H9 (cell line): ENCODE results near the gene PFDN4. TPM values are rescaled to one million over a fixed set of nuclear protein-coding genes. Genes with fewer than 3 reads are reported as not detected.

Experiments
- DNase-seq: peaks from one replicate; pipeline ENCODE4 v3.0.0-alpha.2; 2017
- H2AFZ ChIP-seq: one replicate; pipeline ENCODE4 v1.6.1; 2013; ENCODE audit warnings: mild to moderate bottlenecking, low read length, control low read depth, moderate library complexity
- H2AK5ac ChIP-seq: 2 replicates; pipeline ENCODE4 v1.6.1; 2013; ENCODE audit warnings: low read length, control low read depth, mixed read lengths; ENCODE audit not compliant: insufficient read length
- H2BK120ac ChIP-seq: one replicate; pipeline ENCODE4 v1.6.1; 2013; ENCODE audit warnings: low read depth, mild to moderate bottlenecking, low read length, control low read depth, inconsistent platforms; ENCODE audit not compliant: poor library complexity, severe bottlenecking
- H2BK12ac ChIP-seq: 2 replicates; pipeline ENCODE4 v1.6.1; 2013; ENCODE audit warnings: low read length, control low read depth, mixed read lengths, low read depth; ENCODE audit not compliant: insufficient read length
- H2BK15ac ChIP-seq: 2 replicates; pipeline ENCODE4 v1.6.1; 2013; ENCODE audit warnings: low read depth, low read length, control low read depth
- H2BK20ac ChIP-seq: one replicate; pipeline ENCODE4 v1.6.1; 2013; ENCODE audit warnings: low read depth, mild to moderate bottlenecking, low read length, control low read depth, inconsistent platforms; ENCODE audit not compliant: poor library complexity, severe bottlenecking
- H2BK5ac ChIP-seq: 2 replicates; pipeline ENCODE4 v1.6.1; 2013; ENCODE audit warnings: low read length, control low read depth, mixed read lengths; ENCODE audit not compliant: insufficient read length
- H3K14ac ChIP-seq: 2 replicates; pipeline ENCODE4 v1.6.1; 2013; ENCODE audit warnings: low read length, control low read depth; ENCODE audit not compliant: insufficient read depth
- H3K18ac ChIP-seq: 2 replicates; pipeline ENCODE4 v1.6.1; 2013; ENCODE audit warnings: low read depth, mild to moderate bottlenecking, mixed read lengths, low read length, control low read depth; ENCODE audit not compliant: insufficient read length
- H3K23ac ChIP-seq: 2 replicates; pipeline ENCODE4 v1.6.1; 2013; ENCODE audit warnings: low read length, control low read depth, mixed read lengths, low read depth; ENCODE audit not compliant: insufficient read length
- H3K23me2 ChIP-seq: 2 replicates; pipeline ENCODE4 v1.6.1; 2013; ENCODE audit warnings: low read depth, mild to moderate bottlenecking, mixed read lengths, low read length, control low read depth; ENCODE audit not compliant: insufficient read length, poor library complexity, severe bottlenecking
- H3K27ac ChIP-seq: 2 replicates; pipeline ENCODE4 v1.5.1; 2013; ENCODE audit warnings: low read length, control low read depth, mixed read lengths, low read depth; ENCODE audit not compliant: insufficient read length
- H3K27me3 ChIP-seq: 2 replicates; pipeline ENCODE4 v1.6.1; 2013; ENCODE audit warnings: low read length, control low read depth, inconsistent platforms; ENCODE audit not compliant: insufficient read depth
- H3K4ac ChIP-seq: 2 replicates; pipeline ENCODE4 v1.6.1; 2013; ENCODE audit warnings: low read depth, mild to moderate bottlenecking, control low read depth, inconsistent platforms, low read length, moderate library complexity
- H3K4me1 ChIP-seq: 2 replicates; pipeline ENCODE4 v1.6.1; 2013; ENCODE audit warnings: low read length, control low read depth, inconsistent platforms; ENCODE audit not compliant: insufficient read depth
- H3K4me2 ChIP-seq: 2 replicates; pipeline ENCODE4 v1.6.1; 2013; ENCODE audit warnings: low read length, control low read depth, mixed read lengths; ENCODE audit not compliant: insufficient read length, insufficient read depth
- H3K56ac ChIP-seq: 2 replicates; pipeline ENCODE4 v1.6.1; 2013; ENCODE audit warnings: low read depth, mild to moderate bottlenecking, mixed read lengths, low read length, control low read depth; ENCODE audit not compliant: insufficient read length
- H3K79me1 ChIP-seq: 2 replicates; pipeline ENCODE4 v1.6.1; 2013; ENCODE audit warnings: low read depth, mild to moderate bottlenecking, moderate library complexity, low read length, control low read depth, inconsistent platforms; ENCODE audit not compliant: insufficient read depth, poor library complexity, severe bottlenecking
- H3K79me2 ChIP-seq: 2 replicates; pipeline ENCODE4 v1.6.1; 2013; ENCODE audit warnings: low read length, control low read depth, inconsistent platforms; ENCODE audit not compliant: insufficient read depth
- H3K9ac ChIP-seq: 2 replicates; pipeline ENCODE4 v1.6.1; 2013; ENCODE audit warnings: low read length, control low read depth, mixed read lengths; ENCODE audit not compliant: insufficient read length; ENCODE audit errors: extremely low read depth
- H3K9me3 ChIP-seq: one replicate; pipeline ENCODE4 v1.6.1; 2013; ENCODE audit warnings: low read depth, low read length, inconsistent platforms; ENCODE audit not compliant: control insufficient read depth
- H3T11ph ChIP-seq: one replicate; pipeline ENCODE4 v1.6.1; 2013; ENCODE audit warnings: mild to moderate bottlenecking, low read length, control low read depth, inconsistent platforms
- H4K20me1 ChIP-seq: one replicate; pipeline ENCODE4 v1.6.1; 2013; ENCODE audit not compliant: control insufficient read depth, insufficient read length, insufficient read depth
- H4K5ac ChIP-seq: 2 replicates; pipeline ENCODE4 v1.6.1; 2013; ENCODE audit warnings: low read depth, mild to moderate bottlenecking, mixed read lengths, low read length, control low read depth; ENCODE audit not compliant: insufficient read length
- H4K8ac ChIP-seq: replicated peaks from 2 replicates; pipeline ENCODE4 v1.6.1; 2013; ENCODE audit warnings: low read length, control low read depth, mixed read lengths, low read depth; ENCODE audit not compliant: insufficient read length
- H4K91ac ChIP-seq: 2 replicates; pipeline ENCODE4 v1.6.1; 2013; ENCODE audit warnings: low read depth, mild to moderate bottlenecking, moderate library complexity, mixed read lengths, low read length, control low read depth; ENCODE audit not compliant: insufficient read length
- H3K27ac Mint-ChIP-seq, 3 experiments: 2 replicates in 2 of 3; 3 replicates in 1 of 3; pipeline ENCODE4 v1.8.0; 2020 to 2021; ENCODE audit warnings: mixed read lengths in 3 of 3, mild to moderate bottlenecking in 1 of 3, moderate library complexity in 1 of 3
- H3K27me3 Mint-ChIP-seq: 2 replicates; pipeline ENCODE4 v1.8.0; 2021; ENCODE audit warnings: low read depth, mild to moderate bottlenecking, moderate library complexity, mixed read lengths
- H3K36me3 Mint-ChIP-seq, 3 experiments: 2 replicates in 2 of 3; 3 replicates in 1 of 3; pipeline ENCODE4 v1.8.0; 2020 to 2021; ENCODE audit warnings: low read depth in 3 of 3, mixed read lengths in 3 of 3; ENCODE audit not compliant: insufficient read depth in 1 of 3
- H3K4me1 Mint-ChIP-seq, 2 experiments: 2 replicates each; pipeline ENCODE4 v1.8.0; 2020; ENCODE audit warnings: mixed read lengths in 2 of 2
- H3K4me3 Mint-ChIP-seq, 2 experiments: 2 replicates in 1 of 2; 3 replicates in 1 of 2; pipeline ENCODE4 v1.8.0; 2020 to 2021; ENCODE audit warnings: mild to moderate bottlenecking in 2 of 2, mixed read lengths in 2 of 2, moderate library complexity in 1 of 2
- H3K9me3 Mint-ChIP-seq, 2 experiments: 2 replicates in 1 of 2; 3 replicates in 1 of 2; pipeline ENCODE4 v1.8.0; 2020; ENCODE audit warnings: mild to moderate bottlenecking in 2 of 2, mixed read lengths in 2 of 2, moderate library complexity in 1 of 2
- WGBS: extraction: QIAGEN DNeasy Blood & Tissue Kit; methylation state at CpG from one replicate; pipeline ENCODE4 v1.1.7; 2013; ENCODE audit warnings: missing lambda C conversion rate, low lambda C conversion rate, mixed read lengths; ENCODE audit not compliant: insufficient read length; ENCODE audit errors: extremely low coverage; 5-methylcytosine and 5-hydroxymethylcytosine counted together
- total RNA-seq: library from RNA; stranded (reverse); gene quantifications from 2 replicates; pipeline ENCODE4 v1.2.1, GENCODE V29; 2021
- TF ChIP-seq, protein P1 (sequence below): fragments of 200-600 bp; sonication (generic); conservative IDR thresholded peaks from 3 replicates; pipeline ENCODE4 v1.8.0; 2021; ENCODE audit warnings: antibody characterized with exemption, mild to moderate bottlenecking

The PFDN4 gene
- total RNA-seq, 1 experiment from 2014 or later, result 73.6 TPM

DNA sequence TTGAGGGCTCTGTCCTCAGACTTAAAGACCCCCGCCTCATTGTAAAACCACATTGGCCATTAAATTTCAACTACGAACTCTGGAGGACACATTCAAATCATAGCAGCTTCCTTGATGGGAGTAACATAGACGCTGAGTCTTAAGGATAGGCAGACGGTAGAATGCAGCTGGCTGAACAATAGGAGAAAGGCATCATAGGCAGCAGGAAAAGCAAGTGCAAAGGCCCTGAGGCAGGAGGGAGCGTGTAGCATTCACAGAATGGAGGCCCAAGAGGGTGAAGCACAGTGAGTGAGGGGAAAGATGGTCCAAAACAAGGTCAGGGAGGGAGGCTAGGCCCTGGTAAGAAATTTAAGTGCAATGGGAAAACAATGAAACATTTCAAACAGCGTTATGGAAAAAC is 8.6 kb upstream of the PFDN4 start:
- H3K27ac Mint-ChIP-seq, result no peak overlapping the region; a peak in 1 of 7 replicates
- peaks cover 3% of the 10 kb centered on the region for H3K27me3 Mint-ChIP-seq
- H2BK12ac ChIP-seq, result no peak overlapping the region
- H3K9ac ChIP-seq, result no peak overlapping the region
- no peaks in the 10 kb centered on the region for H3K4me1 ChIP-seq
- H3K27me3 ChIP-seq, result no peaks in the 10 kb centered on the region
- no peak overlapping the region for H3K18ac ChIP-seq
- H2BK15ac ChIP-seq, result no peak overlapping the region
- TF ChIP-seq, protein P1, sequence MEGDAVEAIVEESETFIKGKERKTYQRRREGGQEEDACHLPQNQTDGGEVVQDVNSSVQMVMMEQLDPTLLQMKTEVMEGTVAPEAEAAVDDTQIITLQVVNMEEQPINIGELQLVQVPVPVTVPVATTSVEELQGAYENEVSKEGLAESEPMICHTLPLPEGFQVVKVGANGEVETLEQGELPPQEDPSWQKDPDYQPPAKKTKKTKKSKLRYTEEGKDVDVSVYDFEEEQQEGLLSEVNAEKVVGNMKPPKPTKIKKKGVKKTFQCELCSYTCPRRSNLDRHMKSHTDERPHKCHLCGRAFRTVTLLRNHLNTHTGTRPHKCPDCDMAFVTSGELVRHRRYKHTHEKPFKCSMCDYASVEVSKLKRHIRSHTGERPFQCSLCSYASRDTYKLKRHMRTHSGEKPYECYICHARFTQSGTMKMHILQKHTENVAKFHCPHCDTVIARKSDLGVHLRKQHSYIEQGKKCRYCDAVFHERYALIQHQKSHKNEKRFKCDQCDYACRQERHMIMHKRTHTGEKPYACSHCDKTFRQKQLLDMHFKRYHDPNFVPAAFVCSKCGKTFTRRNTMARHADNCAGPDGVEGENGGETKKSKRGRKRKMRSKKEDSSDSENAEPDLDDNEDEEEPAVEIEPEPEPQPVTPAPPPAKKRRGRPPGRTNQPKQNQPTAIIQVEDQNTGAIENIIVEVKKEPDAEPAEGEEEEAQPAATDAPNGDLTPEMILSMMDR, result no peak
- no peaks in the 10 kb centered on the region for H3K9me3 Mint-ChIP-seq
- no peak overlapping the region for H3K4me3 Mint-ChIP-seq
- H3K4ac ChIP-seq, result no peak overlapping the region
- H4K8ac ChIP-seq, result no peak overlapping the region
- H4K5ac ChIP-seq, result no peak overlapping the region
- H3K23ac ChIP-seq, result no peak overlapping the region
- no peak overlapping the region for H2AK5ac ChIP-seq
- H3K27ac ChIP-seq, result no peak overlapping the region
- H3K79me1 ChIP-seq, result no peaks in the 10 kb centered on the region
- no peaks in the 10 kb centered on the region for H3K79me2 ChIP-seq
- H2BK20ac ChIP-seq, result no peak overlapping the region
- no peak overlapping the region for H2AFZ ChIP-seq
- H3K36me3 Mint-ChIP-seq, result no peaks in the 10 kb centered on the region
- no peak overlapping the region for H3K14ac ChIP-seq
- WGBS, result no CpG with 5 or more reads among the region's 6 CpGs
- no peak overlapping the region for H3K56ac ChIP-seq
- H3K4me2 ChIP-seq, result no peak overlapping the region
- no peaks in the 10 kb centered on the region for H3K9me3 ChIP-seq
- H3K23me2 ChIP-seq, result no peaks in the 10 kb centered on the region
- no peaks in the 10 kb centered on the region for H4K20me1 ChIP-seq
- H4K91ac ChIP-seq, result no peak overlapping the region
- DNase-seq, result no peak
- no peak overlapping the region for H3T11ph ChIP-seq
- H2BK120ac ChIP-seq, result no peak overlapping the region
- H2BK5ac ChIP-seq, result no peak overlapping the region
- peaks cover 9 to 12% of the 10 kb centered on the region in 2 experiments for H3K4me1 Mint-ChIP-seq
